Measurements from ENCODE around the gene B3GNT4.
"Not testable (repeated sequence)": the region's sequence is repeated elsewhere in the genome, so short reads cannot be mapped to it uniquely, and the experiment has no call there.

The B3GNT4 gene

DNA sequence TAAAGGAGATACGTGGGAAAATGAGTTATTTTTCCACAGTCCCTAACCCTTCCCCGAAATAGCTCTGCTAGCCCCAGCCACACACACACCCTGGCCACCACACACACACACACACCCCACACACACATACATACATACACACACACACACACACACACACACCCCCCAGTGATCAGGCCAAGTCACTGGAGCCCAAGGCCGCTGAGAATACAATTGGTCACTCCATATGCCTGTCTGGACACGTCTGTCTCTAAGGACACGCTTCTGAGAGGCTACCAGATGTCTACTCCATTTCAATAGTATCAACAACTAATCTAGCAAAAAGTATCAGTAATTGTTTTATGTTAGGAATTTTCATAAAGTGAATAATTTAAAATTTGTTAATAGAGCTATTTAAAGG is 35.4 kb downstream of the B3GNT4 start:
- Histone ChIP-seq H3K27me3 (no peaks in the 10 kb centered on the region), H3K4me1 (0 out of 2 replicates have a peak, but pooled peaks cover 3% of the 10 kb centered on the region), H3K9me3 (no peaks in the 10 kb centered on the region), H3K36me3 (peaks cover 33% of the 10 kb centered on the region), H3K4me3 (ENCODE audit: low read depth, low read length) (no peak overlapping the region)
- no peak for DNase-seq
- TF ChIP-seq CTCF (IDR thresholded peaks at IDR 0.05; ENCODE audit: low read depth, low read length) = no peak

GRCh38 chr12:122243965-122244364 is 40.5 kb downstream of the B3GNT4 start:
- Histone ChIP-seq H3K4me1 (0 out of 2 replicates have a peak, but pooled peaks cover 5% of the 10 kb centered on the region), H3K36me3 (peaks cover 20% of the 10 kb centered on the region), H3K27me3 (no peaks in the 10 kb centered on the region), H3K9me3 (no peaks in the 10 kb centered on the region), H3K4me3 (ENCODE audit: low read depth, low read length) (no peak overlapping the region)
- DNase-seq = no peak
- no peak for TF ChIP-seq CTCF (IDR thresholded peaks at IDR 0.05; ENCODE audit: low read depth, low read length)

DNA sequence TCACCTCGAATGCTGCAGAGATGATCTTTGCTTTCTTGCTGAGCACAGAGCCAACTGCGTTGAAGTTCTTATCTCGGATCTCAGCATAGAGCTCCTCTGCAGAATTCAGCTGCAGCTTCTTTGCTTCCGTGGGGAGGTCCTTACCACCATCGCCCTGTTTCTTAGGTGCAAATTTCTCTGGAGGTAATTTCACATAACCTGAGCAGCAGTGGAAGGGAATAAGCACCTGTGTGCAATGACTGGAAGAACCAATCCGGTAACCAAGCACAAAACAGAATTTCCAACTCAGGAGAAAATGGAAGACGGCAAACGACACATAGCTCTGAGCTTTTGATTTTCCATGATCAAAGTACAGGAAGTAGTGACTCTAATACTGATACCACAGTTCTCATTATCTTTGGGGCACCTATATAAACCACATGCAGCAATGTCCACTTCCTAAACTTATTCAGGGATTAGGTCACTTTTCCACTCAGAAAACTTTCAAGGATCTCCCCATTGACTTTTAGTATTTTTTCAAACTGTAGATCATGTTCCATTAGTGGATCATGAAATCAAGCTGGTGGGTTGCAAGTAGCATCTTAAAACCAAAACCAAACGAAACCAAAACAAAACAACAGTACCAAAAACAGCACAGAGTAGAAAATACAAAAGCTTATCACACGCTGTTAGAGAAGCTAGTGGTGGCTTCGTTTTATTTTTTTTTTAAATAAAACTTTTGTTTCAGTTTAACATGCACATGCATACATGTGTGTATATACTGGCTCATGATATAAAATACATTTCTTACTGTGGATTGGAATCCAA is 41.3 kb downstream of the B3GNT4 start:
- Histone ChIP-seq H3K9me3 (no peaks in the 10 kb centered on the region), H3K4me3 (ENCODE audit: low read depth, low read length) (no peak overlapping the region), H3K27me3 (no peaks in the 10 kb centered on the region), H3K4me1 (0 out of 2 replicates have a peak, but pooled peaks cover 5% of the 10 kb centered on the region), H3K36me3 (peaks cover 25% of the 10 kb centered on the region)
- no peak for TF ChIP-seq CTCF (IDR thresholded peaks at IDR 0.05; ENCODE audit: low read depth, low read length)
- DNase-seq = no peak

DNA sequence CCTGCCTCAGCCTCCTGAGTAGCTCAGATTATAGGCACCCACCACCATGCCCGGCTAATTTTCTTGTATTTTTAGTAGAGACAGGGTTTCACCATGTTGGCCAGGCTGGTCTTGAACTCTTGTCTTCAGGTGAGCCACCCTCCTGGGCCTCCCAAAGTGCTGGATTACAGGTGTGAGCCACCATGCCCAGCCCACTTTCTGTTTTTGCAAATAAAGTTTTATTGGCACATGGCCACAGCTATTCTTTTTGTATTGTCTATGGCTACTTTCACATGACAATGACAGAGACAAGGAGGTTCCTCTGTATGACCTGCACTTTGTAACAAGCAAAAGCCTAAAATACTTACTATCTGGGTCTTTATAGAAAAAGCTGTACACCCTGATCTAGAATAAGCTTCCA is 42.0 kb downstream of the B3GNT4 start:
- no peak for TF ChIP-seq CTCF (IDR thresholded peaks at IDR 0.05; ENCODE audit: low read depth, low read length)
- Histone ChIP-seq H3K4me1 (0 out of 2 replicates have a peak, but pooled peaks cover 5% of the 10 kb centered on the region), H3K4me3 (ENCODE audit: low read depth, low read length) (no peak overlapping the region), H3K36me3 (peaks cover 29% of the 10 kb centered on the region), H3K27me3 (no peaks in the 10 kb centered on the region), H3K9me3 (no peaks in the 10 kb centered on the region)
- DNase-seq = no peak

- Histone ChIP-seq H3K4me3 (ENCODE audit: low read depth, low read length) (no peak overlapping the region), H3K9me3 (no peaks in the 10 kb centered on the region), H3K36me3 (peaks cover 21% of the 10 kb centered on the region), H3K4me1 (no peaks in the 10 kb centered on the region), H3K27me3 (no peaks in the 10 kb centered on the region)
- DNase-seq = no peak
- no peak for TF ChIP-seq CTCF (IDR thresholded peaks at IDR 0.05; ENCODE audit: low read depth, low read length)
These were observed 46.5 kb downstream of the B3GNT4 start for GRCh38 chr12:122250047-122250446.

GRCh38 chr12:122250536-122250935 is 47.0 kb downstream of the B3GNT4 start:
- no peaks in the 10 kb centered on the region for H3K9me3 ChIP-seq
- H3K36me3 ChIP-seq = peaks cover 20% of the 10 kb centered on the region
- H3K27me3 ChIP-seq = no peaks in the 10 kb centered on the region
- no peak overlapping the region for H3K4me3 ChIP-seq (ENCODE audit: low read depth, low read length)
- DNase-seq = no peak
- H3K4me1 ChIP-seq = no peaks in the 10 kb centered on the region
- TF ChIP-seq CTCF (IDR thresholded peaks at IDR 0.05; ENCODE audit: low read depth, low read length) = no peak

GRCh38 chr12:122258462-122258861 is 55.0 kb downstream of the B3GNT4 start:
- DNase-seq; H3K9me3 ChIP-seq; H3K27me3 ChIP-seq; H3K4me1 ChIP-seq; H3K4me3 ChIP-seq (ENCODE audit: low read depth, low read length): not testable (repeated sequence)
- peaks cover 45% of the 10 kb centered on the region for H3K36me3 ChIP-seq

All from BE2C (cell line).